NCI-H2196 treated with DMSO at 0.1 percent for 48 hours (cell line): ENCODE measurements around the gene IFT22.
"Not testable (repeated sequence)": the region's sequence is repeated elsewhere in the genome, so short reads cannot be mapped to it uniquely, and the experiment has no call there.

Source experiments
- DNase-seq: peaks from one replicate; lab custom pipeline; 2025; ENCODE audit not compliant: unreplicated experiment; lab: John Stamatoyannopoulos, UW

The IFT22 gene

GRCh38 chr7:101315336-101315735 is 6.3 kb downstream of the IFT22 start:
- peak; percentile 16 for DNase-seq

GRCh38 chr7:101308245-101309085 is 13.1 kb downstream of the IFT22 start:
- peak; percentile 42 for DNase-seq

- DNase-seq: no peak
Observed at GRCh38 chr7:101306307-101306706, 15.3 kb downstream of the IFT22 start.

- DNase-seq: no peak
Observed at GRCh38 chr7:101303102-101303701, 18.4 kb downstream of the IFT22 start.

GRCh38 chr7:101302641-101303101 is 18.9 kb downstream of the IFT22 start:
- no peak for DNase-seq

GRCh38 chr7:101300465-101301376 is 20.9 kb downstream of the IFT22 start:
- no peak for DNase-seq

GRCh38 chr7:101299511-101300464 is 21.8 kb downstream of the IFT22 start:
- no peak for DNase-seq

GRCh38 chr7:101294832-101295121 is 26.8 kb downstream of the IFT22 start:
- no peak for DNase-seq

GRCh38 chr7:101294039-101294831 is 27.4 kb downstream of the IFT22 start:
- DNase-seq: no peak

- not testable (repeated sequence) for DNase-seq
Observed at GRCh38 chr7:101293069-101294021, 28.3 kb downstream of the IFT22 start.

- not testable (repeated sequence) for DNase-seq
Observed at GRCh38 chr7:101292566-101292965, 29.0 kb downstream of the IFT22 start.

GRCh38 chr7:101290186-101291037 is 31.2 kb downstream of the IFT22 start:
- not testable (repeated sequence) for DNase-seq

- not testable (repeated sequence) for DNase-seq
Observed at GRCh38 chr7:101289687-101290086, 31.9 kb downstream of the IFT22 start.

- DNase-seq: no peak
Observed at GRCh38 chr7:101288439-101288838, 33.2 kb downstream of the IFT22 start.

GRCh38 chr7:101287032-101287431 is 34.6 kb downstream of the IFT22 start:
- no peak for DNase-seq

GRCh38 chr7:101285880-101286279 is 35.7 kb downstream of the IFT22 start:
- peak; percentile 15 for DNase-seq

GRCh38 chr7:101285171-101285570 is 36.4 kb downstream of the IFT22 start:
- DNase-seq: no peak
